HG03045 (cell line): Measurements from ENCODE around the gene PILRA.
A peak's percentile ranks its signal among the peaks of the same experiment; 100 is the strongest.

Source experiments
- ATAC-seq: cut with Tn5 transposase; IDR thresholded peaks from one replicate; pipeline ENCODE4 v1.9.1; 2021; ENCODE audit warnings: mild to moderate bottlenecking, moderate library complexity; ENCODE audit not compliant: unreplicated experiment

The PILRA gene

DNA sequence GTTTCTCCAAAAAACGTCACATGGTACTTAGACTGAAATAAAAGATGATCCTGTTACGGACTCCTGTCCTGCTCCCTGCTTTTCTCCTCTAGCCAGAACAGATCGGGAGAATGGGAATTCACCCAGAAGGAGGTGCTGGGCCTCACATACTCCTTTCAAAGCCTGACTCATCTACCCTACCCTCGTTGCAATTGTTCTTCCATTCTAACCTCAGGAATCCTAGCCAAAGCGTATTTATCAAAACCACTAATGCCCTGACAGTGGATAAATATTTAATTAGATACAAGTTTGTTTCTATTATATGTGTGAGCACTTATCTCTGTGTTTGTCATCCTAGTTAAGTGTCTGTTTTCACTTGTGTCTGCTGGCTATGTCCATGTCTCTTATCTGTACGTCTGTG, 33.5 kb downstream of the PILRA start:
- no peak for ATAC-seq

GRCh38 chr7:100407285-100408180, 34.2 kb downstream of the PILRA start:
- no peak for ATAC-seq

- no peak for ATAC-seq
Measured at GRCh38 chr7:100411101-100411500, 37.8 kb downstream of the PILRA start.

GRCh38 chr7:100413346-100413745, 40.1 kb downstream of the PILRA start:
- ATAC-seq, result no peak

DNA sequence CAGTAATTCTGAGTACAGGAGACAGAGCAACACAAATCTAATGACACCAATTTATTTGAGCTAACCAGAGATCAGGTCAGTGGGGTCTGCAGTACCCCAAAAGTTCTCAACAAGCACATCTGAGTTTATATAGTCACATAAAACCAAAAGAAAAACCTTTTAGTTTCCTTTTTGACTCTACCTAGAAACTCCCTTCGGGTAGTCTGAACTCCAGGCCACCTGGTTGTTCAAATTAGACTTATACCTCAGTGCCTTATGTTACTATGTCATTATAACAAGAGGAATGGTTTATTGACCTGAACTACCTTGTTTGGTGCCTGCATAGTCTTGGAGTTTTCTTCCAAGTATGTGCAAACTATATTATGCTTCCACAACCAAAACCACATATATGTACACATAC, 40.6 kb downstream of the PILRA start:
- ATAC-seq, result no peak

GRCh38 chr7:100415448-100415847, 42.2 kb downstream of the PILRA start:
- no peak for ATAC-seq

DNA sequence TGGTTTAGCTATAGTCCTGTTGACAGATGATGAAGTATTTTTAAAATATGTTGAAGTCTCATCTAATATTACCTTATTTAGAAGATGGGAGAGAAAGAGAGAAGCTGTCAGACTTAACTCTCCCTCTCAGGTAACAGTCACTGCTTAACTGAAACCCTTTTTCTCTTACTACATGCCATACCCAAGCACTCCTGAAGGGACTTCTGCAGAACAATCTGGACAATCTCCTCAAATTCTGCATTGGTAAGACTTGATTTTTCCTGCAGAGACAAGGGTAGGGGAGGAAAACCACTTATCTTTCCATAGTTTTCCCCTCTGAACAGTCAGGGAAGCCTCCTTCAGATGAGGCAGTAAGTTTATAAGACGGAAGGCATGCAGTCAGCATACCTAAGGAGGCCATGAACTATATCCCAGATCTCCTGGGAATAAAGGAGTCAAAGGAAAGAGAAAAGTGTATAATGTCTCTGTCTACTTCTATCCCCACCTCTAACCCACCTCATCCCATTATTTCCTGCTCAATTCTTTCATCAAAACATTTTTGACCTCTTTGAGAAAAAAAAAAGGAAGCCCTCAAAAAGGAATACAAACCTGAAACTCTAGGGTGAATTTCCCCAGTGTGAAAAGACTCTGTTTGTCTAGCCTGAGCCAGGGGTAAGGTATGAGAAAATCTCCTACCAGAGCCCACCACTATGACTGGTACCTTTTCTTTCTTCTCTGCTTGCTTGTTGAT, 45.8 kb downstream of the PILRA start:
- ATAC-seq, result no peak

DNA sequence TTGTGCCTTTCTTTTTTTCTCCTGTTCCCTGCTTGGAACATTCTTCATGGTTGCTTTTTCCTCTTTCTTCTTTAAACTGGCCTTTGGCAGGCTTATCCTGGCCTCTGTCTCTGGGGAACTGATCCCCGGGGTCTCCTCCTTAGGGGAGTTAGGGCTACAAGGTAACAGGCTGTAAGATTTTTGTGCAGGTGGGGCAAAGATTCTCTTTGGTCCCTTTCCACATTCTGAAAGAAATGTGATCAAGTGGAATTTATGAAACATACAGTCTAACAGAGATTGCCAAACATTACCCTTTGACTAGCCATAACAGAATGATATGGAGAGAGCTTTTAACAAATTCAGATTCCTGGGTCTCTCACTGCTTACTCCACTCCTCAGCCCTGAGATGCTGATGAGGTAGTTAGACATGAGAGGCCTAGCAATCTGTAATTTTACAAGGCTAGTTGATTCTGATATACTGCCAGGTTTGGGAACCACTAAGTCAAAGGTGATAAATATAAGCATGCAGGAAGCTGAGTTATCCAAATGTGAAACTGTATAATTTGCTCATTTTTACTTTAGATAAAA, 46.5 kb downstream of the PILRA start:
- no peak for ATAC-seq

GRCh38 chr7:100423315-100423714, 50.0 kb downstream of the PILRA start:
- ATAC-seq, result no peak

GRCh38 chr7:100425347-100425746, 52.1 kb downstream of the PILRA start:
- no peak for ATAC-seq

- no peak for ATAC-seq
Measured at GRCh38 chr7:100426516-100426915, 53.2 kb downstream of the PILRA start.

DNA sequence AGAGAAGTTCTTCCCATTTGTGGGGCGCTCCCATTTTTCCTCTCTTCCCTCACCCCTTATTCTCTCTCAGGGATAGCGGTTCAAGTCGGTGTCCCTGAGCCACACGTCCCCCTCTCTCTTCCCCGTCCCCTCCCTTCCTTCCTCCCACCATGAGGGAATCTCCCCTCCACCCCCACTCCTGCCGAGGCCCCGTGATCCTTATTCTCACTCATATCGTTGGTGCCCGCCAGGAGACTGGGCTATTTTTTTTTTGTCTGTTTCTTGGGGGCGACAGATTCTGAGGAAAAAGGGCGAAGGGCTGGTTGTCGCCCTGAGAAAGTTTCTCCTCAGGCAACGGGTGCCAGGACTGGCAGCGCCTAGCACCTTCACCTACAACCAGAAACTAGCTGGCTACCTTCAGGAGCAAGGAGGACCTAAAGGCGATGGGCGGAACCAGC, 54.5 kb downstream of the PILRA start:
- no peak for ATAC-seq

- ATAC-seq, result peak; percentile 46
Measured at GRCh38 chr7:100428199-100428966, 55.1 kb downstream of the PILRA start, which contains the start of gene ZCWPW1. TSS of gene ZCWPW1 (minus strand) at chr7:100428703. CDS start at chr7:100420649, 8,054 bp downstream.

GRCh38 chr7:100428967-100429636, 55.8 kb downstream of the PILRA start:
- peak; percentile 47 for ATAC-seq

DNA sequence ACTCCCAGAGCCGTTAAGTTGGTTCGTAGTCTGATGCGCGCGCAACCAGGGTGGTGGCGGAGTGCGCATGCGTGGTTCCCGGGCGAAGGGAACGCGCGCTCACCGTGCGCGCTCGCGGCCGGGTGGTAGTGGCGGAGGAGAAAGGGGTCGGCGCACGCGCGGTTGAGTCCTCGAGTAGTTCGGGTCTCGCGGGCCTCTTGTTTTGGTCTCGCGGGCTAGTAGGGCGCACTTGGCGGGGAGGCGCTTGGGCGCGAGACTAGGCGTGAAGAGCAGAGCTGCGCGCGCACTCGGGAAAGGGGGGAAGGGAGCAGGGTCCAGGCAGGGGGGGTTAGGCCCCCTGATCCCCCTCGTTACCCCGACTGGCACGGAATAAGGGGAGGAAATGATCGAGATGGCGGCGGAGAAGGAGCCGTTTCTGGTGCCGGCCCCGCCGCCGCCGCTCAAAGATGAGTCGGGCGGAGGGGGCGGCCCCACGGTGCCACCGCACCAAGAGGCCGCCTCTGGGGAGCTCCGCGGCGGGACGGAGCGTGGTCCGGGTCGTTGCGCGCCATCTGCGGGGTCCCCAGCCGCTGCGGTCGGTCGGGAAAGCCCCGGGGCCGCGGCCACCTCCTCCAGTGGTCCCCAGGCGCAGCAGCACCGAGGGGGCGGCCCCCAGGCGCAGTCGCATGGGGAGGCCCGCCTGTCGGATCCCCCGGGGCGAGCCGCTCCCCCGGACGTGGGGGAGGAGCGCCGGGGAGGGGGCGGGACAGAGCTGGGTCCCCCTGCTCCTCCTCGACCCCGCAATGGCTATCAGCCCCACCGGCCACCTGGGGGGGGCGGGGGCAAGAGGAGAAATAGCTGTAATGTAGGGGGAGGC, 56.6 kb downstream of the PILRA start, which contains the start of gene MEPCE:
Gene MEPCE, plus strand, starts transcription at position 195 of the 856 bp plus-strand sequence. Its CDS starts 188 bp downstream, at position 383.
- ATAC-seq, result peak; percentile 48

DNA sequence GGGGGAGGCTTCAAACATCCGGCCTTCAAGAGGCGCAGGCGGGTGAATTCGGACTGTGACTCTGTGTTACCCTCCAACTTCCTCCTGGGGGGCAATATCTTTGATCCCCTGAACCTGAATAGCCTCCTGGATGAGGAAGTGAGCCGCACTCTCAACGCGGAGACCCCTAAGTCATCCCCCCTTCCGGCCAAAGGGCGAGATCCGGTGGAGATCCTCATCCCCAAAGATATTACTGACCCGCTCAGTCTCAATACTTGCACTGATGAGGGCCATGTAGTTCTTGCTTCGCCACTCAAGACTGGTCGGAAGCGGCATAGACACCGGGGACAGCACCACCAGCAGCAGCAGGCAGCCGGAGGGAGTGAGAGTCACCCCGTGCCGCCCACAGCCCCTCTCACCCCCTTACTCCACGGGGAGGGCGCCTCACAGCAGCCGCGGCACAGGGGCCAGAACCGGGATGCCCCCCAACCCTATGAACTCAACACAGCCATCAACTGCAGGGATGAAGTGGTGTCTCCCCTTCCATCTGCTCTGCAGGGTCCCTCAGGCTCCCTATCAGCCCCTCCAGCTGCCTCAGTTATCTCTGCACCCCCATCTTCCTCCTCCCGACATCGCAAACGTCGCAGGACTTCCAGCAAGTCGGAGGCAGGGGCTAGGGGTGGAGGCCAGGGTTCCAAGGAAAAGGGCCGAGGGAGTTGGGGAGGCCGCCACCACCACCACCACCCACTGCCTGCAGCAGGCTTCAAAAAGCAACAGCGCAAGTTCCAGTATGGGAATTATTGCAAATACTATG, 57.4 kb downstream of the PILRA start:
- no peak for ATAC-seq

DNA sequence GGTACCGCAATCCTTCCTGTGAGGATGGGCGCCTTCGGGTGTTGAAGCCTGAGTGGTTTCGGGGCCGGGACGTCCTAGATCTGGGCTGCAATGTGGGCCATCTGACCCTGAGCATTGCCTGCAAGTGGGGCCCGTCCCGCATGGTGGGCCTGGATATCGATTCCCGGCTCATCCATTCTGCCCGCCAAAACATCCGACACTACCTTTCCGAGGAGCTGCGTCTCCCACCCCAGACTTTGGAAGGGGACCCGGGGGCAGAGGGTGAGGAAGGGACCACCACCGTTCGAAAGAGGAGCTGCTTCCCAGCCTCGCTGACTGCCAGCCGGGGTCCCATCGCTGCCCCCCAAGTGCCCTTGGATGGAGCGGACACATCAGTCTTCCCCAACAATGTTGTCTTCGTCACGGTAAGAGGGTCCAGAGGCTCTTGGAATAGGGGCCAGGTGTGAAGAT, 58.0 kb downstream of the PILRA start:
- ATAC-seq, result no peak

DNA sequence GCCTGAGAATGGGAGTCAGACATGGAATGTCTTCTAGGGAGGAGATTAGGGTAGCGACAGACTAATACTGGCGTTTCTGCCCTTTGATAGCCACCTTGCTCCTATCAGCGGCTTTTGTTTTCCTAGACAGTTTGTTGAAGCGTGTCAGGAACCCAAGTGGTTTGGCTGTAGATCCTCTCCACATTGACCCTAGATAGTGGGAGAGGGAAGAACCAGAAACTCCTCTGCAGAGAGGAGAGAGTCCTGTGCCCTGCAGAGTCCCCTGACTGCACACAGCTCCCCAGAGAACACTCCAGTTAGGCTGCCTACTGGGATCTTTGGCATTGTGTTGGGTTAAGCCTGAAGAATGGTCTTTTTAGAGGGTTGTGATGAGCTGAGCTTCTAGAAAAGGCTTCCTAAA, 58.8 kb downstream of the PILRA start:
- no peak for ATAC-seq
